WTC11 (cell line): Measurements from ENCODE around the gene TBX15. TPM values are rescaled to one million over a fixed set of nuclear protein-coding genes. Genes with fewer than 3 reads are reported as not detected.

ENCODE experiments used
- EMX1 ChIP-seq: fragments of 250-450 bp; sonication (Bioruptor Pico); IDR thresholded peaks from 2 replicates; pipeline ENCODE4 v1.8.0; 2021; ENCODE audit warnings: mild to moderate bottlenecking
- ETV6 ChIP-seq: sonication (generic); formaldehyde crosslinking; IDR thresholded peaks from 2 replicates; pipeline ENCODE4 v1.8.1; 2022; ENCODE audit warnings: mild to moderate bottlenecking, missing genetic modification reagents
- NFATC4 ChIP-seq: fragments of 250-450 bp; sonication (Bioruptor Pico); IDR thresholded peaks from 2 replicates; pipeline ENCODE4 v1.9.0; 2021; ENCODE audit warnings: mild to moderate bottlenecking
- NFYB ChIP-seq: sonication (generic); formaldehyde crosslinking; conservative IDR thresholded peaks from 2 replicates; pipeline ENCODE4 v1.8.0; 2022; ENCODE audit warnings: low read depth, missing genetic modification reagents
- NR3C1 ChIP-seq: sonication (generic); formaldehyde crosslinking; conservative IDR thresholded peaks from 2 replicates; pipeline ENCODE4 v1.8.1; 2023; ENCODE audit warnings: low read depth, mild to moderate bottlenecking, missing genetic modification reagents
- ZNF138 ChIP-seq: sonication (generic); formaldehyde crosslinking; conservative IDR thresholded peaks from 2 replicates; pipeline ENCODE4 v1.8.1; 2022; ENCODE audit warnings: mild to moderate bottlenecking, moderate library complexity, missing genetic modification reagents
- ZNF317 ChIP-seq: sonication (generic); formaldehyde crosslinking; IDR thresholded peaks from 2 replicates; pipeline ENCODE4 v1.8.1; 2023; ENCODE audit warnings: low read depth, mild to moderate bottlenecking, moderate library complexity, missing genetic modification reagents, borderline replicate concordance
- ZNF396 ChIP-seq: fragments of 250-450 bp; sonication (Bioruptor Pico); IDR thresholded peaks from 2 replicates; pipeline ENCODE4 v1.8.0; 2021; ENCODE audit warnings: mild to moderate bottlenecking, moderate library complexity, borderline replicate concordance
- total RNA-seq: library from RNA; stranded (reverse); gene quantifications from 3 replicates; pipeline ENCODE4 v1.2.3, GENCODE V29; 2021
- TF ChIP-seq, protein P1 (sequence below): sonication (generic); formaldehyde crosslinking; conservative IDR thresholded peaks from 2 replicates; pipeline ENCODE4 v1.8.1; 2023; ENCODE audit warnings: mild to moderate bottlenecking, low read depth, missing genetic modification reagents, moderate library complexity
- TF ChIP-seq, protein P2 (sequence below): fragments of 250-450 bp; sonication (Bioruptor Pico); IDR thresholded peaks from 2 replicates; pipeline ENCODE4 v1.9.0; 2021; ENCODE audit warnings: mild to moderate bottlenecking, borderline replicate concordance
- TF ChIP-seq, protein P3 (sequence below): sonication (generic); formaldehyde crosslinking; IDR thresholded peaks from 2 replicates; pipeline ENCODE4 v1.8.1; 2023; ENCODE audit warnings: mild to moderate bottlenecking, missing genetic modification reagents, borderline replicate concordance
- TF ChIP-seq, protein P4 (sequence below): fragments of 250-450 bp; sonication (Bioruptor Pico); IDR thresholded peaks from 2 replicates; pipeline ENCODE4 v1.8.0; 2021; ENCODE audit warnings: mild to moderate bottlenecking
- TF ChIP-seq, protein P5 (sequence below): sonication (generic); formaldehyde crosslinking; IDR thresholded peaks from 2 replicates; pipeline ENCODE4 v1.8.1; 2022; ENCODE audit warnings: low read depth, missing genetic modification reagents, borderline replicate concordance
- TF ChIP-seq, protein P6 (sequence below): fragments of 250-450 bp; sonication (Bioruptor Pico); IDR thresholded peaks from 2 replicates; pipeline ENCODE4 v2.1.2; 2022; ENCODE audit warnings: mild to moderate bottlenecking, moderate library complexity
- TF ChIP-seq, protein P7 (sequence below): sonication (generic); formaldehyde crosslinking; IDR thresholded peaks from 2 replicates; pipeline ENCODE4 v1.8.0; 2023; ENCODE audit warnings: missing genetic modification reagents, mild to moderate bottlenecking, borderline replicate concordance
- TF ChIP-seq, protein P8 (sequence below): sonication (generic); formaldehyde crosslinking; IDR thresholded peaks from 2 replicates; pipeline ENCODE4 v1.8.1; 2022; ENCODE audit warnings: mild to moderate bottlenecking, missing genetic modification reagents, moderate library complexity, borderline replicate concordance

Gene TBX15
- total RNA-seq, 1 experiment from 2014 or later, result 0.11 TPM

DNA sequence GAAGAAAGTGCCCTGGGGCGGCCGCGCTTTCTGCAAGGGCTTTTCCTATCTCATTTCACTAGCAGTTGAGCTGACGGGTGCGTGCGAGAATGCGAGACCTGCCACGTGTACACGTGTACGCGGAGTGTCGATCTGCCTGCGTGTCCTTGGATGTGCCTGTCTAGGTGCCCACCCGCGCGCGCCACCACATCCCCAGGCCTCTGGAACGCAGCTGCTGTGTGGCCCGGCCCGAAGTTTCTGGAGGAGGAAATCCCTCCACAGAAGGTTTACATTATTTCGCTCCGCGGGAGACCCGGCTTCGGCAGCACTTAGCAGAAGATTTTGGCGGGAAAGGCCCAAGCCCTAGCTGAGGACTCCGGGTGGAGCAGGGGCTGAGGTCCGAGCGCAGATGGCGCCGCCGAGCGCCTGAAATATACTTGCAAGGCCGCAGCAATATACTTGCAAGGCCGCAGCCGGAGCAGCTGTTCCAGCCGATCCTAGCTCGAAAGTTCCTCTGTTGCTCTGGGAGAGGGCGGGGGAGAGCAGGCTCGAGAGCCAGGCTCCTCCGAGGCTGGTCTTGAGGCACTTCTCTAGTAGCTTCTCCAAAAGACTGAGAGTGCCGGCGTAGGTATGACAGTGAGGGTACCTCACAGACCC lies 3.9 kb downstream of the TBX15 start (continued):
- TF ChIP-seq, protein P1, sequence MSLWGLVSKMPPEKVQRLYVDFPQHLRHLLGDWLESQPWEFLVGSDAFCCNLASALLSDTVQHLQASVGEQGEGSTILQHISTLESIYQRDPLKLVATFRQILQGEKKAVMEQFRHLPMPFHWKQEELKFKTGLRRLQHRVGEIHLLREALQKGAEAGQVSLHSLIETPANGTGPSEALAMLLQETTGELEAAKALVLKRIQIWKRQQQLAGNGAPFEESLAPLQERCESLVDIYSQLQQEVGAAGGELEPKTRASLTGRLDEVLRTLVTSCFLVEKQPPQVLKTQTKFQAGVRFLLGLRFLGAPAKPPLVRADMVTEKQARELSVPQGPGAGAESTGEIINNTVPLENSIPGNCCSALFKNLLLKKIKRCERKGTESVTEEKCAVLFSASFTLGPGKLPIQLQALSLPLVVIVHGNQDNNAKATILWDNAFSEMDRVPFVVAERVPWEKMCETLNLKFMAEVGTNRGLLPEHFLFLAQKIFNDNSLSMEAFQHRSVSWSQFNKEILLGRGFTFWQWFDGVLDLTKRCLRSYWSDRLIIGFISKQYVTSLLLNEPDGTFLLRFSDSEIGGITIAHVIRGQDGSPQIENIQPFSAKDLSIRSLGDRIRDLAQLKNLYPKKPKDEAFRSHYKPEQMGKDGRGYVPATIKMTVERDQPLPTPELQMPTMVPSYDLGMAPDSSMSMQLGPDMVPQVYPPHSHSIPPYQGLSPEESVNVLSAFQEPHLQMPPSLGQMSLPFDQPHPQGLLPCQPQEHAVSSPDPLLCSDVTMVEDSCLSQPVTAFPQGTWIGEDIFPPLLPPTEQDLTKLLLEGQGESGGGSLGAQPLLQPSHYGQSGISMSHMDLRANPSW, result no peak
- TF ChIP-seq NFATC4 (no peak), NR3C1 (CRISPR knock-in tag) (no peak), ZNF138 (CRISPR knock-in tag) (no peak), NFYB (CRISPR knock-in tag) (no peak; the same call in 1 of the 2 replicates), EMX1 (CRISPR knock-in tag) (no peak), ETV6 (CRISPR knock-in tag) (no peak), ZNF317 (CRISPR knock-in tag) (peak; percentile 50; the same call in 1 of the 2 replicates), ZNF396 (CRISPR knock-in tag) (no peak)
- TF ChIP-seq, protein P2, sequence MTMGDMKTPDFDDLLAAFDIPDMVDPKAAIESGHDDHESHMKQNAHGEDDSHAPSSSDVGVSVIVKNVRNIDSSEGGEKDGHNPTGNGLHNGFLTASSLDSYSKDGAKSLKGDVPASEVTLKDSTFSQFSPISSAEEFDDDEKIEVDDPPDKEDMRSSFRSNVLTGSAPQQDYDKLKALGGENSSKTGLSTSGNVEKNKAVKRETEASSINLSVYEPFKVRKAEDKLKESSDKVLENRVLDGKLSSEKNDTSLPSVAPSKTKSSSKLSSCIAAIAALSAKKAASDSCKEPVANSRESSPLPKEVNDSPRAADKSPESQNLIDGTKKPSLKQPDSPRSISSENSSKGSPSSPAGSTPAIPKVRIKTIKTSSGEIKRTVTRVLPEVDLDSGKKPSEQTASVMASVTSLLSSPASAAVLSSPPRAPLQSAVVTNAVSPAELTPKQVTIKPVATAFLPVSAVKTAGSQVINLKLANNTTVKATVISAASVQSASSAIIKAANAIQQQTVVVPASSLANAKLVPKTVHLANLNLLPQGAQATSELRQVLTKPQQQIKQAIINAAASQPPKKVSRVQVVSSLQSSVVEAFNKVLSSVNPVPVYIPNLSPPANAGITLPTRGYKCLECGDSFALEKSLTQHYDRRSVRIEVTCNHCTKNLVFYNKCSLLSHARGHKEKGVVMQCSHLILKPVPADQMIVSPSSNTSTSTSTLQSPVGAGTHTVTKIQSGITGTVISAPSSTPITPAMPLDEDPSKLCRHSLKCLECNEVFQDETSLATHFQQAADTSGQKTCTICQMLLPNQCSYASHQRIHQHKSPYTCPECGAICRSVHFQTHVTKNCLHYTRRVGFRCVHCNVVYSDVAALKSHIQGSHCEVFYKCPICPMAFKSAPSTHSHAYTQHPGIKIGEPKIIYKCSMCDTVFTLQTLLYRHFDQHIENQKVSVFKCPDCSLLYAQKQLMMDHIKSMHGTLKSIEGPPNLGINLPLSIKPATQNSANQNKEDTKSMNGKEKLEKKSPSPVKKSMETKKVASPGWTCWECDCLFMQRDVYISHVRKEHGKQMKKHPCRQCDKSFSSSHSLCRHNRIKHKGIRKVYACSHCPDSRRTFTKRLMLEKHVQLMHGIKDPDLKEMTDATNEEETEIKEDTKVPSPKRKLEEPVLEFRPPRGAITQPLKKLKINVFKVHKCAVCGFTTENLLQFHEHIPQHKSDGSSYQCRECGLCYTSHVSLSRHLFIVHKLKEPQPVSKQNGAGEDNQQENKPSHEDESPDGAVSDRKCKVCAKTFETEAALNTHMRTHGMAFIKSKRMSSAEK (CRISPR knock-in tag), result no peak
- TF ChIP-seq, protein P3, sequence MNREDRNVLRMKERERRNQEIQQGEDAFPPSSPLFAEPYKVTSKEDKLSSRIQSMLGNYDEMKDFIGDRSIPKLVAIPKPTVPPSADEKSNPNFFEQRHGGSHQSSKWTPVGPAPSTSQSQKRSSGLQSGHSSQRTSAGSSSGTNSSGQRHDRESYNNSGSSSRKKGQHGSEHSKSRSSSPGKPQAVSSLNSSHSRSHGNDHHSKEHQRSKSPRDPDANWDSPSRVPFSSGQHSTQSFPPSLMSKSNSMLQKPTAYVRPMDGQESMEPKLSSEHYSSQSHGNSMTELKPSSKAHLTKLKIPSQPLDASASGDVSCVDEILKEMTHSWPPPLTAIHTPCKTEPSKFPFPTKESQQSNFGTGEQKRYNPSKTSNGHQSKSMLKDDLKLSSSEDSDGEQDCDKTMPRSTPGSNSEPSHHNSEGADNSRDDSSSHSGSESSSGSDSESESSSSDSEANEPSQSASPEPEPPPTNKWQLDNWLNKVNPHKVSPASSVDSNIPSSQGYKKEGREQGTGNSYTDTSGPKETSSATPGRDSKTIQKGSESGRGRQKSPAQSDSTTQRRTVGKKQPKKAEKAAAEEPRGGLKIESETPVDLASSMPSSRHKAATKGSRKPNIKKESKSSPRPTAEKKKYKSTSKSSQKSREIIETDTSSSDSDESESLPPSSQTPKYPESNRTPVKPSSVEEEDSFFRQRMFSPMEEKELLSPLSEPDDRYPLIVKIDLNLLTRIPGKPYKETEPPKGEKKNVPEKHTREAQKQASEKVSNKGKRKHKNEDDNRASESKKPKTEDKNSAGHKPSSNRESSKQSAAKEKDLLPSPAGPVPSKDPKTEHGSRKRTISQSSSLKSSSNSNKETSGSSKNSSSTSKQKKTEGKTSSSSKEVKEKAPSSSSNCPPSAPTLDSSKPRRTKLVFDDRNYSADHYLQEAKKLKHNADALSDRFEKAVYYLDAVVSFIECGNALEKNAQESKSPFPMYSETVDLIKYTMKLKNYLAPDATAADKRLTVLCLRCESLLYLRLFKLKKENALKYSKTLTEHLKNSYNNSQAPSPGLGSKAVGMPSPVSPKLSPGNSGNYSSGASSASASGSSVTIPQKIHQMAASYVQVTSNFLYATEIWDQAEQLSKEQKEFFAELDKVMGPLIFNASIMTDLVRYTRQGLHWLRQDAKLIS (CRISPR knock-in tag), result no peak
- TF ChIP-seq, protein P4, sequence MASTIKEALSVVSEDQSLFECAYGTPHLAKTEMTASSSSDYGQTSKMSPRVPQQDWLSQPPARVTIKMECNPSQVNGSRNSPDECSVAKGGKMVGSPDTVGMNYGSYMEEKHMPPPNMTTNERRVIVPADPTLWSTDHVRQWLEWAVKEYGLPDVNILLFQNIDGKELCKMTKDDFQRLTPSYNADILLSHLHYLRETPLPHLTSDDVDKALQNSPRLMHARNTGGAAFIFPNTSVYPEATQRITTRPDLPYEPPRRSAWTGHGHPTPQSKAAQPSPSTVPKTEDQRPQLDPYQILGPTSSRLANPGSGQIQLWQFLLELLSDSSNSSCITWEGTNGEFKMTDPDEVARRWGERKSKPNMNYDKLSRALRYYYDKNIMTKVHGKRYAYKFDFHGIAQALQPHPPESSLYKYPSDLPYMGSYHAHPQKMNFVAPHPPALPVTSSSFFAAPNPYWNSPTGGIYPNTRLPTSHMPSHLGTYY, result no peak
- TF ChIP-seq, protein P5, sequence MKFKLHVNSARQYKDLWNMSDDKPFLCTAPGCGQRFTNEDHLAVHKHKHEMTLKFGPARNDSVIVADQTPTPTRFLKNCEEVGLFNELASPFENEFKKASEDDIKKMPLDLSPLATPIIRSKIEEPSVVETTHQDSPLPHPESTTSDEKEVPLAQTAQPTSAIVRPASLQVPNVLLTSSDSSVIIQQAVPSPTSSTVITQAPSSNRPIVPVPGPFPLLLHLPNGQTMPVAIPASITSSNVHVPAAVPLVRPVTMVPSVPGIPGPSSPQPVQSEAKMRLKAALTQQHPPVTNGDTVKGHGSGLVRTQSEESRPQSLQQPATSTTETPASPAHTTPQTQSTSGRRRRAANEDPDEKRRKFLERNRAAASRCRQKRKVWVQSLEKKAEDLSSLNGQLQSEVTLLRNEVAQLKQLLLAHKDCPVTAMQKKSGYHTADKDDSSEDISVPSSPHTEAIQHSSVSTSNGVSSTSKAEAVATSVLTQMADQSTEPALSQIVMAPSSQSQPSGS (CRISPR knock-in tag), result no peak
- TF ChIP-seq, protein P6, sequence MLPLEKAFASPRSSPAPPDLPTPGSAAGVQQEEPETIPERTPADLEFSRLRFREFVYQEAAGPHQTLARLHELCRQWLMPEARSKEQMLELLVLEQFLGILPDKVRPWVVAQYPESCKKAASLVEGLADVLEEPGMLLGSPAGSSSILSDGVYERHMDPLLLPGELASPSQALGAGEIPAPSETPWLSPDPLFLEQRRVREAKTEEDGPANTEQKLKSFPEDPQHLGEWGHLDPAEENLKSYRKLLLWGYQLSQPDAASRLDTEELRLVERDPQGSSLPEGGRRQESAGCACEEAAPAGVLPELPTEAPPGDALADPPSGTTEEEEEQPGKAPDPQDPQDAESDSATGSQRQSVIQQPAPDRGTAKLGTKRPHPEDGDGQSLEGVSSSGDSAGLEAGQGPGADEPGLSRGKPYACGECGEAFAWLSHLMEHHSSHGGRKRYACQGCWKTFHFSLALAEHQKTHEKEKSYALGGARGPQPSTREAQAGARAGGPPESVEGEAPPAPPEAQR (CRISPR knock-in tag), result no peak
- TF ChIP-seq, protein P7, sequence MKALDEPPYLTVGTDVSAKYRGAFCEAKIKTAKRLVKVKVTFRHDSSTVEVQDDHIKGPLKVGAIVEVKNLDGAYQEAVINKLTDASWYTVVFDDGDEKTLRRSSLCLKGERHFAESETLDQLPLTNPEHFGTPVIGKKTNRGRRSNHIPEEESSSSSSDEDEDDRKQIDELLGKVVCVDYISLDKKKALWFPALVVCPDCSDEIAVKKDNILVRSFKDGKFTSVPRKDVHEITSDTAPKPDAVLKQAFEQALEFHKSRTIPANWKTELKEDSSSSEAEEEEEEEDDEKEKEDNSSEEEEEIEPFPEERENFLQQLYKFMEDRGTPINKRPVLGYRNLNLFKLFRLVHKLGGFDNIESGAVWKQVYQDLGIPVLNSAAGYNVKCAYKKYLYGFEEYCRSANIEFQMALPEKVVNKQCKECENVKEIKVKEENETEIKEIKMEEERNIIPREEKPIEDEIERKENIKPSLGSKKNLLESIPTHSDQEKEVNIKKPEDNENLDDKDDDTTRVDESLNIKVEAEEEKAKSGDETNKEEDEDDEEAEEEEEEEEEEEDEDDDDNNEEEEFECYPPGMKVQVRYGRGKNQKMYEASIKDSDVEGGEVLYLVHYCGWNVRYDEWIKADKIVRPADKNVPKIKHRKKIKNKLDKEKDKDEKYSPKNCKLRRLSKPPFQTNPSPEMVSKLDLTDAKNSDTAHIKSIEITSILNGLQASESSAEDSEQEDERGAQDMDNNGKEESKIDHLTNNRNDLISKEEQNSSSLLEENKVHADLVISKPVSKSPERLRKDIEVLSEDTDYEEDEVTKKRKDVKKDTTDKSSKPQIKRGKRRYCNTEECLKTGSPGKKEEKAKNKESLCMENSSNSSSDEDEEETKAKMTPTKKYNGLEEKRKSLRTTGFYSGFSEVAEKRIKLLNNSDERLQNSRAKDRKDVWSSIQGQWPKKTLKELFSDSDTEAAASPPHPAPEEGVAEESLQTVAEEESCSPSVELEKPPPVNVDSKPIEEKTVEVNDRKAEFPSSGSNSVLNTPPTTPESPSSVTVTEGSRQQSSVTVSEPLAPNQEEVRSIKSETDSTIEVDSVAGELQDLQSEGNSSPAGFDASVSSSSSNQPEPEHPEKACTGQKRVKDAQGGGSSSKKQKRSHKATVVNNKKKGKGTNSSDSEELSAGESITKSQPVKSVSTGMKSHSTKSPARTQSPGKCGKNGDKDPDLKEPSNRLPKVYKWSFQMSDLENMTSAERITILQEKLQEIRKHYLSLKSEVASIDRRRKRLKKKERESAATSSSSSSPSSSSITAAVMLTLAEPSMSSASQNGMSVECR, result peak; percentile 68; the same call in 1 of the 2 replicates
- TF ChIP-seq, protein P8, sequence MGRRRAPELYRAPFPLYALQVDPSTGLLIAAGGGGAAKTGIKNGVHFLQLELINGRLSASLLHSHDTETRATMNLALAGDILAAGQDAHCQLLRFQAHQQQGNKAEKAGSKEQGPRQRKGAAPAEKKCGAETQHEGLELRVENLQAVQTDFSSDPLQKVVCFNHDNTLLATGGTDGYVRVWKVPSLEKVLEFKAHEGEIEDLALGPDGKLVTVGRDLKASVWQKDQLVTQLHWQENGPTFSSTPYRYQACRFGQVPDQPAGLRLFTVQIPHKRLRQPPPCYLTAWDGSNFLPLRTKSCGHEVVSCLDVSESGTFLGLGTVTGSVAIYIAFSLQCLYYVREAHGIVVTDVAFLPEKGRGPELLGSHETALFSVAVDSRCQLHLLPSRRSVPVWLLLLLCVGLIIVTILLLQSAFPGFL, result no peak
